GM19372 (cell line): ENCODE results near the gene ZFYVE21.
"Not testable (repeated sequence)": the region's sequence is repeated elsewhere in the genome, so short reads cannot be mapped to it uniquely, and the experiment has no call there.

Experiments
- ATAC-seq: cut with Tn5 transposase; IDR thresholded peaks from one replicate; pipeline ENCODE4 v1.9.1; 2021; ENCODE audit warnings: mild to moderate bottlenecking, low read depth, moderate library complexity; ENCODE audit not compliant: unreplicated experiment

The ZFYVE21 gene

GRCh38 chr14:103691655-103692054 is 24.0 kb upstream of the ZFYVE21 start:
- ATAC-seq: not testable (repeated sequence)

- no peak for ATAC-seq
Observed at GRCh38 chr14:103692159-103692558, 23.5 kb upstream of the ZFYVE21 start.

GRCh38 chr14:103692871-103693270 is 22.7 kb upstream of the ZFYVE21 start:
- ATAC-seq: no peak

- ATAC-seq: no peak
Observed at GRCh38 chr14:103693515-103693914, 22.1 kb upstream of the ZFYVE21 start.

GRCh38 chr14:103694572-103695026 is 21.0 kb upstream of the ZFYVE21 start:
- no peak for ATAC-seq

GRCh38 chr14:103695296-103696069 is 20.1 kb upstream of the ZFYVE21 start:
- no peak for ATAC-seq

- no peak for ATAC-seq
Observed at GRCh38 chr14:103696070-103696402, 19.6 kb upstream of the ZFYVE21 start.

GRCh38 chr14:103696466-103697071 is 19.0 kb upstream of the ZFYVE21 start:
- no peak for ATAC-seq

- ATAC-seq: no peak
Observed at GRCh38 chr14:103697206-103697602, 18.4 kb upstream of the ZFYVE21 start.

- no peak for ATAC-seq
Observed at GRCh38 chr14:103697603-103698379, 17.8 kb upstream of the ZFYVE21 start.

- no peak for ATAC-seq
Observed at GRCh38 chr14:103698380-103699260, 17.0 kb upstream of the ZFYVE21 start.

GRCh38 chr14:103699261-103699661 is 16.3 kb upstream of the ZFYVE21 start:
- no peak for ATAC-seq

GRCh38 chr14:103699901-103700752 is 15.5 kb upstream of the ZFYVE21 start:
- ATAC-seq: no peak

GRCh38 chr14:103700753-103701490 is 14.7 kb upstream of the ZFYVE21 start:
- no peak for ATAC-seq

- no peak for ATAC-seq
Observed at GRCh38 chr14:103702095-103702494, 13.5 kb upstream of the ZFYVE21 start.

- ATAC-seq: no peak
Observed at GRCh38 chr14:103702497-103703432, 12.8 kb upstream of the ZFYVE21 start.

GRCh38 chr14:103703433-103704385 is 11.9 kb upstream of the ZFYVE21 start:
- no peak for ATAC-seq
